GM13976 (cell line): Measurements from ENCODE around the gene CSNK1G1.

Experiments
- DNase-seq: peaks from one replicate; pipeline ENCODE4 v3.0.0; 2012; ENCODE audit warnings: low spot score
- in situ Hi-C: fragments of 300-500 bp; cut with MboI; formaldehyde crosslinking; loops from one replicate; pipeline ENCODE4 v1.12.0; 2022; ENCODE audit warnings: low sequenced_read_pairs, mixed read lengths, inconsistent platforms; ENCODE audit not compliant: unreplicated experiment
- TF ChIP-seq, protein P1 (sequence below): IDR thresholded peaks from 2 replicates; pipeline ENCODE4 v1.5.1; 2012; ENCODE audit warnings: borderline replicate concordance, mild to moderate bottlenecking; ENCODE audit not compliant: insufficient read depth; ENCODE audit errors: extremely low read depth, missing control alignments, control extremely low read depth

Gene CSNK1G1

DNA sequence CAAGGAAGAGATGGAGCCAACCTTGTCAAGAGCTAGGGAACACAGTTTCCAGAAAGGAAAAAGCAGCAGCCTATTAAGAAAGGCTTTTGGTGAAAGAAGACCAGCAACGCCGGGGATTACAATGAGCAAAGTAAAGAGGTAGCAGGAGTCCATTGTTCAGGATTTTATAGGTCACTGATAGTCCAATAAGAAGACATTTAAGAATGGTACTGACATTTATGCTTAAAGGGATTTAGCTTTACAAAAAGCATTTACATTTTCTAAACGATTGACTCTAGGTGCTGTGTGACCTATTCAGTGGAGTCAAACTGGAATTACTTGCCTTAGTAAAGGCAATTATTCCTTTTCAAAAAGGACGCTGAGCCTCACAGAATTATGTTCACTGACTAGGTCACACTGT is 40.8 kb downstream of the CSNK1G1 start:
- TF ChIP-seq, protein P1, sequence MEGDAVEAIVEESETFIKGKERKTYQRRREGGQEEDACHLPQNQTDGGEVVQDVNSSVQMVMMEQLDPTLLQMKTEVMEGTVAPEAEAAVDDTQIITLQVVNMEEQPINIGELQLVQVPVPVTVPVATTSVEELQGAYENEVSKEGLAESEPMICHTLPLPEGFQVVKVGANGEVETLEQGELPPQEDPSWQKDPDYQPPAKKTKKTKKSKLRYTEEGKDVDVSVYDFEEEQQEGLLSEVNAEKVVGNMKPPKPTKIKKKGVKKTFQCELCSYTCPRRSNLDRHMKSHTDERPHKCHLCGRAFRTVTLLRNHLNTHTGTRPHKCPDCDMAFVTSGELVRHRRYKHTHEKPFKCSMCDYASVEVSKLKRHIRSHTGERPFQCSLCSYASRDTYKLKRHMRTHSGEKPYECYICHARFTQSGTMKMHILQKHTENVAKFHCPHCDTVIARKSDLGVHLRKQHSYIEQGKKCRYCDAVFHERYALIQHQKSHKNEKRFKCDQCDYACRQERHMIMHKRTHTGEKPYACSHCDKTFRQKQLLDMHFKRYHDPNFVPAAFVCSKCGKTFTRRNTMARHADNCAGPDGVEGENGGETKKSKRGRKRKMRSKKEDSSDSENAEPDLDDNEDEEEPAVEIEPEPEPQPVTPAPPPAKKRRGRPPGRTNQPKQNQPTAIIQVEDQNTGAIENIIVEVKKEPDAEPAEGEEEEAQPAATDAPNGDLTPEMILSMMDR: no peak
- no peak for DNase-seq
- in situ Hi-C loops: no loop called here

DNA sequence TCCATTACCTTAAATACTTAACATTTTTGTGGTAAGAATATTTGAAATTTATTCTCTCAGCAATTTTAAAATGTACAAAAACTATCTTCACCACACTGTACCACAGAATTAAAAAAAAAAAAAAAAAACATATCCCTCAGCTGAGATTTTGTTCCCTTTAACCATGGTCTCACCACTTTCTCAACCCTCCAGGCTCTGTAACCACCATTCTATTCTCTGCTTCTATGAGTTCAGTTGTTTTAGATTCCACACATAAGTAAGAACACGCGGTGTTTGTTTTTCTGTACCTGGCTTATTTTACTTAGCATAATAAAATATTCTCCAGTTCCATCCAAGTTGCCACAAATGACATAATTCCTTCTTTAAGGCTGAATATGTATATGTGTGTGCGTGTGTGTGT is 41.5 kb downstream of the CSNK1G1 start:
- in situ Hi-C loops: no loop called here

DNA sequence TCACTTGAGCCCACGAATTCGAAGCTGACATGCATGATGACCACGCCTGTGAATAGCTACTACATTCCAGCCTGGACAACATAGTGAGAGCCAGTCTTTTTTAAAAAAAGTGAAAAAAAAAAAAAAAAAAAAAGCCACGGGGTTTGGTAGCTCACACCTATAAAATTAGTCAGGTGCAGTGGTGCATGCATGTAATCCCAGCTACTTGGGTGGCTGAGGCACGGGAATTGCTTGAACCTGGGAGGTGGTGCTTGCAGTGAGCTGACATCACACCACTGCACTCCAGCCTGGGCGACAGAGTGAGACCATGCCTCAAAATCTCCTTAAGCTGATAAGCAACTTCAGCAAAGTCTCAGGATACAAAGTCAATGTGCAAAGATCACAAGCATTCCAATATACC is 44.4 kb downstream of the CSNK1G1 start:
- TF ChIP-seq, protein P1: no peak
- in situ Hi-C loops: no loop called here
- no peak for DNase-seq

More for the DNA sequence above, 41.5 kb downstream of the CSNK1G1 start:
- DNase-seq: no peak
- TF ChIP-seq, protein P1: no peak

DNA sequence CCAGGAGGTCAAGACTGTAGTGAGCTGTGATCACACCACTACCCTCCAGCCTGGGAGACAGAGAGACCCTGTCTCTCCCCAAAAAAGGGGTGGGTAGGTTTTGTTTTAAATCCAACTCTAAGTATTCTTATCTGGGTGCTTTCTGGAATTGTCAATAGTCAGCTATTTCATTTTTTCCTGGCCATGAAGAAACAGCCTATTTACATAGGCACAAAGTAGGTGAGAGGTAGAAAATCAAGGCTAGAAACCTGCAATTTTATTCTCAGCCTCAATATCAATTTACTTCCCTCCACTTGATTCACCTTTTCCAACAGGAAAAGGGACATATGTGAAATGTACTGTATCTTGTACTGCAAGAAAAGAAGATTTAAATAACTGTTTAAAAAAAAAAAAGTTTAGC is 45.9 kb downstream of the CSNK1G1 start:
- in situ Hi-C loops: no loop called here
- DNase-seq: no peak
- TF ChIP-seq, protein P1: no peak

DNA sequence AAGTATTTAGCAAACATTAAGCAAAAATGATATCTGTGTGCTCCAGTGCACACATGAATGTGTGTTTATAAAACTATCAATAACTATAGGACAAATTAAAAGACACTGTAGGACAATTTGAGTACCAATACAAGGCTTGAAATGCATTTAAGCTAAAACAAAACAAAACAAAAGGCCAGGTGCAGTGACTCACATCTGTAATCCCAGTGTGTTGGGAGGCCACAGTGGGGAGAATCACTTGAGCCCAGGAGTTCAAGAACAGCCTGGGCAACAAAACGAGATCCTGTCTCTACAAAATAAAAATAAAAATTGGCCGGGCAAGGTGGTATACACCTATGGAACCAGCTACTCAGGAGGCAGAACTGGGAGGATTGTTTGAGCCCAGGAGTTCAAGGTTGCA is 50.7 kb downstream of the CSNK1G1 start:
- no peak for DNase-seq
- in situ Hi-C loops: no loop called here
- TF ChIP-seq, protein P1: no peak

DNA sequence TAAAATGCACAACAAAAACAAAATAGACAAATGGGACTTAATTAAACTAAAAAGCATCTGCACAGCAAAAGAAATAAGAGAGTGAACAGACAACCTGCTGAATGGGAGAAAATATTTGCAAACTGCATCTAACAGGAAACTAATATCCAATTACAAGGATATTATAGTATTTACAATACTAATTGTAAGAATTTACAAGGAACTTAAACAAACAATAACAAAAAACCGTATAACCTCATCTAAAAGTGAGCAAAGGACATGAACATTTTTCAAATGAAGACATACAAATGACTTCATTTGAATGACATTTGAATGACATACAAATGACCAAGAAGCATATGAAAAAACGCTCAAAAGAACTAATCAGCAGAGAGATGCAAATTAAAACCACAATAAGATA is 66.4 kb downstream of the CSNK1G1 start:
- no peak for DNase-seq
- TF ChIP-seq, protein P1: no peak

DNA sequence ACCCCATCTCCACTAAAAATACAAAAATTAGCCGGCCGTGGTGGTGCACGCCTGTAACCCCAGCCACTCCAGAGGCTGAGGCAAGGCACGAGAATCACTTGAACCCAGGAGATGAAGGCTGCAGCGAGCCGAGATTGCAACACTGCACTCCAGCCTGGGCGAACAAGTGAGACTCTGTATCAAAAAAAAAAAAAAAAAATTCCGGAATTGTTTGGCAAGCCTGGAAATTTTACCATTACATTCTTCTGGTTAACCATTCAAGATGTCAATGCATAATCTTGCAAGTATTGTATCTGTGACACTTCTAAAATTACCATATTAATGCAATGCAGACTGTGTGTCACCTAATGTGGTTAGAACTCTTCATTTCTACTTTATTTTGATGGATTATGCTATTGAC is 67.0 kb downstream of the CSNK1G1 start:
- DNase-seq: no peak
- TF ChIP-seq, protein P1: no peak
- in situ Hi-C loops: no loop called here

More for the DNA sequence above, 66.4 kb downstream of the CSNK1G1 start:
- in situ Hi-C loops: no loop called here
